NCI-H187 (cell line): ENCODE results near the gene GPC1.

Source experiments
- DNase-seq, 2 experiments: peaks; one replicate each; lab custom pipeline; 2025; lab: John Stamatoyannopoulos, UW

Gene GPC1

DNA sequence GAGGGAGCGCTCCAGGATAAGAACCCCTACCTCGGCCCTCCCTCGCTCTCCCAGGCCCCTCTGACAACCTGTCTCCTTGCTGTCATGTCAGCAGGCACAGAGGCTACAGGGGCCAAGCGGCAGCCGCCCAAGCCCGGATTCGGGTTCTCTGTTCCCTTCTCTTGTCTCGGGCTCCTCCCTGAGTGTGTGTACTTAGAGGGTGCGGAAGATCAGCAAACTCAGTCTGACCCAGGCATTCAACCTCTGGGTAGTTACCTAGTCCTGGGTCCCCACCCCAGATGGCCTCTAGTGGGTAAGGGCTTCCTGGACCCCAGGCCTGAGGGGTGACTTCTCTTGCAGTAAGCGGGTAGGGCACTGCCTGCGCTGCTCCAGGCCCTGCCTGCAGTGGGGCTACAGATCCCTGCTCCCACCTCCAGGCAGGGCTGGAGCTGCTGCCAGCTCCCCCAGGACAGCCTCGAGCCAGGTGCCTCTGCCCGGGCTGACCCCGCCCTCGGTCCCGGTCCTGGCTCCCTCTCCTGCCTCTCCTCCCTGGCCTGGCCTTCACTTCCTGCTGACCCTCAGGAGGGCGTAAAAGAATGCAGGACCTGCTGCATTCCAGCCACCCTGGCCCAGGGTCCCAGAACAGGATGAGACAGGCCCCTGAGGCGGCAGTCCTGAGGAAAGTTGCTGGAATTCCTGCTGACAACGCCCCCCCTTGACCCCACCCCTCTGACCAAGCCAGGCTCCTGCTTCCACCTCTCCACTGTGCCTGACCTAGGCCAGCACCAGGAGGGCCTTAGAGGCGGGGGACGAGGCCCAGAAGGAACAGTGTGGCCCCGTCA, 22.0 kb downstream of the GPC1 start:
- DNase-seq: no peak

DNA sequence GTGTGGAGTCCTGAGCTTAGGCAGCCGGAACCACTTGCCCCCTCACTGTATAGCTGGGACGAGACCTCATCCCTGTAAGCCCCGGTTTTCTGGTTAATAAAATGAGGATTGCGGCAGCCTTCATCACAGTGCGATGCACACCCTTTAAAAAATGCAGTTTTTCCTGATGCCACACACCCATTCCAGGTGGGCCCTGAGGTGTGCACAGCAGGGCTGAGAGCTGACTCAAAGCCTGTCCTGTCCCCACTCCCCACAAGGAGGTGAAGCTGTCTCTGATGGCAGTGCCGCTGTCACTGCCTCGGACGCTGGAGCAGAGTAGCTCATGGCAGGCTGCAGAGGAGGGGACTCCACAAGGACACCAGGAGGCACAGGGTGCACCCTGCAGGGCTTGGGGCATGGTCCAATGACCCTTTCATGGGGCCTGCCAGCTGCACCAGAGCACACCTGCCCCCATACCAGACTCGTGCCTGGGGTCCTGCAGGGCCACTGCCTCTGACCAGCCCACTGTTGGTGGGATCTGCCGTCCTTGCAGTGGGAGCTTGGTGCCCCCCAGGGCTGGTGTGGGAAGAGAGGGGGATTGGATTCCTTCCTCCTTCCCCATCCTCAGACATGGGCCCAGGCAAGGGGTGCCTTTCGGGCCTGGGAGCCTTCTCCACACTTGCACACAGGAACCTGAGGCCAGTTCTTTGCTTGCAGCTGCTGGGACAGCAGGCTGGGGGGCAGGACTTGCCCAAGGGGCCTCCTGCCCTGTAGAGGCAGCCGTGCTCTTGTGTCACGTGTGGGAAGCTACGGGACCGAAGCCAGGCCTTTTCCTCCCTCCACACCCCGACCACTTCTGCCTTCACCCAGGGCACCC, 22.8 kb downstream of the GPC1 start:
- no peak for DNase-seq

DNA sequence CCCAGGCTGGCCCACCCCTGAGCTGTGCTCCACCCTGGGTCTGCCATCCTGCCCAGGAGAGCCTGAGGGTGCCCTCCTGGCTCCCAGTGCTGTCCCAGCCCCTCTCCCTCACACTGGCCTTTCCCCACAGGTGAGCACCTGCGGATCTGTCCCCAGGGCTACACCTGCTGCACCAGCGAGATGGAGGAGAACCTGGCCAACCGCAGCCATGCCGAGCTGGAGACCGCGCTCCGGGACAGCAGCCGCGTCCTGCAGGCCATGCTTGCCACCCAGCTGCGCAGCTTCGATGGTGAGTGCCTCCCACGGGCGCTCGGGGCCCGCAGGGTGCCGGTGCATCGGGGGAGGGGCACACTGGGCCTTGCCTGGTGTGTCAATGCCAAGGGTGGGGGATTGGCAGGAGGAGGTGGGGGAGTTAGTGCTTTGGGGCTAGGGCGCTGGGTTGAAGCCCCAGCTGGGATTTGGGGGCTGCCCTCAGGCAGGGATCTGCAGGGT, 23.5 kb downstream of the GPC1 start:
- no peak for DNase-seq

DNA sequence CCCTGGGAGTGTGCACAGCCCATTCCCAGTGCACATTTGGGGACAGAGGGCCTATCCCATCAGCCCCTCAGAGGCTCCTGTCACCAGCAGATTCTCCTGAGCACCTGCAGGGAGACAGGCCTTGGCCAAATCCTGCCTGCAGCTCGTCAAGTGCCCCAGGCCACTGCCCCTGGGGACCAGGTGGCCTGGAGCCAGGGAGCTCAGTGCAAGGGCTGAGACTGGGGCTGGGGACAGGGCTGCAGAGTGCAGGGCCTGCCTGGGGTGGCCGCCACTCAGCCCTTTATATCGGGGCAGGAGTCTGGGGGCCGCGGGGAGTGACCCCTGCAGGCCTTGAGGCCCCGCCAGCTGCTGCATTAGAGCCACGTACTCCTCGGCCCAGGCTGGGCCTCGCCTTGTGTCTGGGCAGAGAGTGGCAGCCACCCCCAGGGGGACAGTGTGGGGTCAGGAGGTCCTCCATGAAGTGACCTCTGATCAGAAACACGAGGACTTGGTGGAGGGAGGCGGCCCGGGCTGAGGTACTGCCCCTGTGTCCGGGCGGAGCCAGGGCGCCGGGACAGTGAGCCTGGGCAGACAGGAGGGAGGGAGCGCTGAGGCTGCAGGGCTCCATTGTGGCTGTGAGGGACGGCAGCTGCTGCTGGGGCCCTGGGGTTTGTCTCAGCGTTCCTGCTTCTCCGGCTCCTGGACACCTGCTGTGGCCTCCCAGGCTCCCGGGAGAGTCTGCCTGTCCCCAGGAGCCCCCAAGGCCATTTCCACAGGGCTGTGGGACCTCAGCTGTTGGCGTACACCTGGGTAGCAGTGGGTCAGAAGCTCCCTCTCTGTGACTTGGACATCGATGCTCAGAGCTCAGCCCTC, 24.2 kb downstream of the GPC1 start:
- DNase-seq: no peak

DNA sequence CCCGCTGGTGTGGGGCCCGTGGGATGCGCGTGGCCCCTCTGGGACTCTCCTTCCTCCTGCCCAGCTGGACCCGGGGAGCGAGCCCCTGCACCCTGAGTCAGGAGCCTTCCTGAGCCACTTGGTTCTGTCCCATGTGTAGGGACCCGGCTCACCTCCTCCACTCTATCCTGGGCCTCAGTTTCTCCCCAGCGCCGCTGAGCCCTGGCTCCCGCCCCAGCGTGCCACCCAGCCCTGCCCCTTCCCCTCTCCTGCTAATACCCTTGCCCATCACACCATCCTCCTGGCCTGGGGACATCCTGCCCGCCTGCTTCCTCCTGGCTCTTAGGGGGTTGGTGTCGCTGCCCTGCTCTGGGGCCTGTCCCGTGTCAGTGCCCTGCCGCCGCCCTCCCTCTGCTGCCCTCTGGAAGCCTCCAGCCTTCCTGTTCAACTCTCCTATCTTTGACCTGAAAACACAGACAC, 24.8 kb downstream of the GPC1 start:
- DNase-seq: no peak

DNA sequence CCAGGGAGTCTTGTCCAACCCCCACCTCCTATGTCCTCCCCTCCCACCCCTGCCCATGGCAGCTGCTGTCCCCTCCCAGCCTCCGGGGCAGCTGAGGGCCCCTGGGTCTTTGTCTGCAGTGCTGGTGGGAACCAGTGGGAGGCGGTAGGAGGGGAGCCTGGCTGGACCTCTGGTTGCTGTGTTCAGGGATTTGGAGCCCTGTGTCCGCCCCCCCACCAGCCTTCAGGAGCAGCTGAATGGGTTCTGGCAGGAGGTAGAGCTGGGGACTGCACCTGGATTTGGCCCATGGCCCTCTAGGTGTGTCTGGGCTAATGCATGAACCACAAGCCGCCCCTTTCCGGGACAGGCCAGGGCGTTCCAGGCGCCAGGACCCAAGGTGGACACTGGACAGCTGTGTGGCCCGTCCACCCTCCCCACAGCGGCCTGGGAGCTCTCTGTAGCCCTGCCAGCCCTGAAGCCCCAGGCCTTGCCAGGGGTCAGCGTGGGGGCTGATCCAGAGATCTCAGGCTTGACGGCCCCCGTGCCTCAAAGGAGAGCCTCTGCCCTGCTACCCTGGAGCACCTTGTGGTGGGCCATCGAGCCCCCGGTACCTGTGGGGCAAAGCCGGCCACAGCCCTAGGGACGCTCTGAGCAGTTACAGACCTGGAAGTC, 25.4 kb downstream of the GPC1 start:
- no peak for DNase-seq

DNA sequence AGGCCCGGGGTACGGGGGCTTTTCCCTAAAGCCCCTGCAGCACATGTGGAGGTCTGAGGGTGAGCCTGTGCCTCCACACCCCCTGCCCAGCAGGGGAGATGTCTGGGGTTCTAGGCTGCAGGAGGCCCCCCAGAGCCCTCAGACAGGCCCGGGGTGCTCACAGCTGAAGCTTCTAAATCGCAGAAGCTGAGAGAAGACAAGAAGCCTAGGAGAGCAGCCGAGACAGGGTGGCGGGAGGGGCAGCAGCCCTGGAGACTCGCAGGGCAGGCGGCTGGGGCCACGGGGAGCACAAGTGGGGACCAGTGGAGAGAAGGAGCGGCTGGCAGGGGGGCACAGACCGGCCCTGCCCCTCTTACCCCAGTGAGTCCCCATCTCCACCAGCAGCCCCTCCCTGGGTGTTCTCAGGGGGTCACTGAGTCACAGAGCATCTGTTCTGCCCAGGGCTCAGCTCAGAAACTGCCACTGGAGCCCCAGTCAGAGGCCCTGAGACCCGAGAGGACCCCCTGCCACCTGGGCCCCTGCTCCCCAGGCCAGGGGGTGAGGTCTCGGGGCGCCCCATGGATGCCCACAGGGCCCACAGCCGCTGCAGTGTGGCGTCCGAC, 26.1 kb downstream of the GPC1 start:
- DNase-seq: no peak

DNA sequence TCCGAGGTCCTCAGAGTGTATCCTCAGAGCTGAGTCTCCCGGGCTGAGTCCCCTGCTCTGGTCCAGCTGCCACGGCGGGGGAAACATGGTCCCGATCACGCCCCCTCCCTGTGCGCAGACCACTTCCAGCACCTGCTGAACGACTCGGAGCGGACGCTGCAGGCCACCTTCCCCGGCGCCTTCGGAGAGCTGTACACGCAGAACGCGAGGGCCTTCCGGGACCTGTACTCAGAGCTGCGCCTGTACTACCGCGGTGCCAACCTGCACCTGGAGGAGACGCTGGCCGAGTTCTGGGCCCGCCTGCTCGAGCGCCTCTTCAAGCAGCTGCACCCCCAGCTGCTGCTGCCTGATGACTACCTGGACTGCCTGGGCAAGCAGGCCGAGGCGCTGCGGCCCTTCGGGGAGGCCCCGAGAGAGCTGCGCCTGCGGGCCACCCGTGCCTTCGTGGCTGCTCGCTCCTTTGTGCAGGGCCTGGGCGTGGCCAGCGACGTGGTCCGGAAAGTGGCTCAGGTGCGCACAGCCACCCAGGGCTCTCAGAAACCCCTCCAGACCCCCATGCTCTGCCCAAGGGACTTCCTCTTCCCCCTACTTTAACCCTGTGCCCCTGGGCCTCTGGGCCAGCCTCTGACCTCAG, 26.7 kb downstream of the GPC1 start:
- DNase-seq: no peak

DNA sequence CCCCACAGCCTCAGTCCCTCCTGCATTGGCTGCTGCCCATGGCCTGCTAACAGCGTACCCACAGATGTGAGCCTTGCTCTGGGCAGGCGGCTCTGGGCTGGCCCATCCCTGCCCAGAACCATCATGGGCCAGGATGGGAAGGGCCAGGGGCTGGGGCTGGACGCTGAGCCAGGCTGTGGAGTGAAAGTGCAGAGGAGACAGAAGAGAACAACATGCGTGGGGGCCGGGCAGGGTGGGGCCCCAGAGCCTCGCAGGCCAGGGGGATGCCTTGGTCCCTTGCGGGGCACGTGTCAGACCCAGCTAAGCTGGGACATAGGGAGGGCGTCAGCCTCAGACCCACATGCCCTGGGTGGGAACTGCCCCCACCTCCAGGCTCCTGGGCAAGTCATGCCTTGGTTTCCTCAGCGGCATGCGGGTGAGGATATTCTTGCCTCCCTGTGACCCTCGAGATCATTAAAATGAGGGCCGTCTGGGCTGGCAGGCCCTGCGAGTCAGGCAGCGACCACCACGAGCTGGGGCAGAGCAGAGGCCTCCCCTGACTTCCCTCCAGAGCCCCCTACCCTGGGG, 27.3 kb downstream of the GPC1 start:
- DNase-seq: no peak

DNA sequence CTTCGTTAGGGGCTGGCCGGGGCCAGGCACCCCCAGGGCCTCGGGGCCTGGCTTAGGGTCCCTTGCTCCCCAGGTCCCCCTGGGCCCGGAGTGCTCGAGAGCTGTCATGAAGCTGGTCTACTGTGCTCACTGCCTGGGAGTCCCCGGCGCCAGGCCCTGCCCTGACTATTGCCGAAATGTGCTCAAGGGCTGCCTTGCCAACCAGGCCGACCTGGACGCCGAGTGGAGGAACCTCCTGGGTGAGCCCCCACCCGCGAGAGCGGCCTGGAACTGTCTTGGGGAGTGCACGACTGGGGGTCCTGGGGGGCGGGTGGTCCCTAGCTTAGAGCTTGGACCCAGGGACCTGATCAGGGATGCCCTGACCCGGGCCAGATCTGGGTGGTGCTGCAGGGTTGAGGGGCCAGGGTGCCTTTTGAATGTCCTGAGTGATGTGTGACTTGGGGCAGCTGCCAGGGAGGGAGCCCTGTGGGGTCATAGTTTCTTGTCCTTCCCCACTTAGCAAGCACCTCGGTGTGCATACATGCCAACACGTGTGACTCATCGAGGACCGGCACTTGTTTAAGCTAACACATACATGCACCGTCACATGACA, 27.9 kb downstream of the GPC1 start:
- no peak for DNase-seq

DNA sequence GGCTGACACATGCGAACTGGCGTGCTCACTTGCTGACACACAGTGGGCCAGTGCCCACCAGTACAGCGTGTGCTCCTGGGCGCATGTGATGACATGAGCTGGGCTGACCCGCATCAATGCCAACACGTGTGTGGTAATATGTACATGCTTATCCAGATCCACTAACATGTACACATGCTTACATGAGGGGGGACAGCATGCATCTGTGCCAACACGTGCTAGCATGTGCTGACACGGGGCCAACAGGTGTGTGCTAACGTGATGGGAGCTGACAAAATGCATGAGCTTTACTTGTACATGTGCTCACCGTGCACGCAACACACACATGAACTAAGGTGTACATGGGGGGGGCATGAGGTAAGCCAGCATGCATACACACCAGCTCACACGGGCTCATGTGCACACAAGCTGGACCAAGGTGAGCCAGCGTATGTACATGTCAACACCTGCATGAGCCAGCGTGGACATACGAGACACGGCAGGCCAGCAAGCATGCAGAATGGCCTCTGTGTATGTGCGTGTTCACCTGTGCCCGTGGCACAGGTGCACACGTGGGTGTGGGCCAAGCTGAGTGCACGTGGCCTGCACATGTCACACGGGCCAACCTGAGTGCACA, 28.5 kb downstream of the GPC1 start:
- no peak for DNase-seq

DNA sequence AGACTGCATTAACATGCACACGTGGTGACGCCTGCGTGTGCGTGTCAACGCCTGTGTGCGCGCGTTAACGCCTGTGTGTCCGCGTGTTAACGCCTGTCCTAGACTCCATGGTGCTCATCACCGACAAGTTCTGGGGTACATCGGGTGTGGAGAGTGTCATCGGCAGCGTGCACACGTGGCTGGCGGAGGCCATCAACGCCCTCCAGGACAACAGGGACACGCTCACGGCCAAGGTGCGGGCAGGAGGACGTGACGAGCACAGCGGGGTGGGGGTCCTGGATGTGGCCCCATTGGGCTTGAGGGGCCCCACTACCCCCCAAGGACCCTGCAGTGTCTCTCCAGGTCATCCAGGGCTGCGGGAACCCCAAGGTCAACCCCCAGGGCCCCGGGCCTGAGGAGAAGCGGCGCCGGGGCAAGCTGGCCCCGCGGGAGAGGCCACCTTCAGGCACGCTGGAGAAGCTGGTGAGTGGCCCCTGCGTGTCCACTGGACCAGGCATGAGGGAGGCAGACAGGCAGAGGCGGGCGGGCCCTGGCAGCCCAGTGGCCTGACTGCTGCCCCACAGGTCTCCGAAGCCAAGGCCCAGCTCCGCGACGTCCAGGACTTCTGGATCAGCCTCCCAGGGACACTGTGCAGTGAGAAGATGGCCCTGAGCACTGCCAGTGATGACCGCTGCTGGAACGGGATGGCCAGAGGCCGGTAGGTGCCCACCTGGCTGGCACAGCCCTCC, 29.2 kb downstream of the GPC1 start:
- no peak for DNase-seq

DNA sequence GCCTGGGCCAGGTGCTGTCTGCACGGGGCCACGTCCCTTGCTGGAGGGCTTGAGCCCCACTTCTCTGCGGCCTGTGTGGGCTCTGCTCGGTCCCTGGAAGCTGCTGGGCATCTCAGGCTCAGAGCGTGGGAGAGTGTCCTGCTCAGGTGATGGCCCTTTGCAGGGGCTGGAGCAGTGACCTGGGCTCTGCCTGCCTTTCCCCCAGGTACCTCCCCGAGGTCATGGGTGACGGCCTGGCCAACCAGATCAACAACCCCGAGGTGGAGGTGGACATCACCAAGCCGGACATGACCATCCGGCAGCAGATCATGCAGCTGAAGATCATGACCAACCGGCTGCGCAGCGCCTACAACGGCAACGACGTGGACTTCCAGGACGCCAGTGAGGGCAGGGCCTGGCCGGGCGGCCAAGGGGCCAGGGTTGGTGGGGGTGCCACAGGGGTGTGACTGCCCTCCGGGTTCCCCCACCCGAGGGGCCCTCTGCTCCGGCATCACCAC, 29.9 kb downstream of the GPC1 start:
- DNase-seq: no peak

DNA sequence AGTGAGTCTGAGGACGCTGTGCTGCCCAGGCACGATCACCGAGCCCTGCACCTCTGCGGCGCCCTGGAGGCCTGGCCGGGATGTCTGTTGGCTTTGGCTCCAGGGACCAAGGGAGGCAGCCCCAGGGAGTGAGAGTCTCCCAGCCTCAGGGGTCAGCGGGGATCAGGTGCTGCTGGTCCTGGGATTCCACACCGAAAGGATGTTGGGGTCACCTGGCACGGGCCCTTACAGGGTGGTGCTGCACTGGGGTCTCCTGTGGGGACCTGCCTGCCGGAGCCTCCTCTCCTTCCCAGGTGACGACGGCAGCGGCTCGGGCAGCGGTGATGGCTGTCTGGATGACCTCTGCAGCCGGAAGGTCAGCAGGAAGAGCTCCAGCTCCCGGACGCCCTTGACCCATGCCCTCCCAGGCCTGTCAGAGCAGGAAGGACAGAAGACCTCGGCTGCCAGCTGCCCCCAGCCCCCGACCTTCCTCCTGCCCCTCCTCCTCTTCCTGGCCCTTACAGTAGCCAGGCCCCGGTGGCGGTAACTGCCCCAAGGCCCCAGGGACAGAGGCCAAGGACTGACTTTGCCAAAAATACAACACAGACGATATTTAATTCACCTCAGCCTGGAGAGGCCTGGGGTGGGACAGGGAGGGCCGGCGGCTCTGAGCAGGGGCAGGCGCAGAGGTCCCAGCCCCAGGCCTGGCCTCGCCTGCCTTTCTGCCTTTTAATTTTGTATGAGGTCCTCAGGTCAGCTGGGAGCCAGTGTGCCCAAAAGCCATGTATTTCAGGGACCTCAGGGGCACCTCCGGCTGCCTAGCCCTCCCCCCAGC, 30.5 kb downstream of the GPC1 start:
- no peak for DNase-seq

DNA sequence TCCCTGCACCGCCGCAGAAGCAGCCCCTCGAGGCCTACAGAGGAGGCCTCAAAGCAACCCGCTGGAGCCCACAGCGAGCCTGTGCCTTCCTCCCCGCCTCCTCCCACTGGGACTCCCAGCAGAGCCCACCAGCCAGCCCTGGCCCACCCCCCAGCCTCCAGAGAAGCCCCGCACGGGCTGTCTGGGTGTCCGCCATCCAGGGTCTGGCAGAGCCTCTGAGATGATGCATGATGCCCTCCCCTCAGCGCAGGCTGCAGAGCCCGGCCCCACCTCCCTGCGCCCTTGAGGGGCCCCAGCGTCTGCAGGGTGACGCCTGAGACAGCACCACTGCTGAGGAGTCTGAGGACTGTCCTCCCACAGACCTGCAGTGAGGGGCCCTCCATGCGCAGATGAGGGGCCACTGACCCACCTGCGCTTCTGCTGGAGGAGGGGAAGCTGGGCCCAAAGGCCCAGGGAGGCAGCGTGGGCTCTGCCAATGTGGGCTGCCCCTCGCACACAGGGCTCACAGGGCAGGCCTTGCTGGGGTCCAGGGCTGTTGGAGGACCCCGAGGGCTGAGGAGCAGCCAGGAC, 31.2 kb downstream of the GPC1 start:
- no peak for DNase-seq

DNA sequence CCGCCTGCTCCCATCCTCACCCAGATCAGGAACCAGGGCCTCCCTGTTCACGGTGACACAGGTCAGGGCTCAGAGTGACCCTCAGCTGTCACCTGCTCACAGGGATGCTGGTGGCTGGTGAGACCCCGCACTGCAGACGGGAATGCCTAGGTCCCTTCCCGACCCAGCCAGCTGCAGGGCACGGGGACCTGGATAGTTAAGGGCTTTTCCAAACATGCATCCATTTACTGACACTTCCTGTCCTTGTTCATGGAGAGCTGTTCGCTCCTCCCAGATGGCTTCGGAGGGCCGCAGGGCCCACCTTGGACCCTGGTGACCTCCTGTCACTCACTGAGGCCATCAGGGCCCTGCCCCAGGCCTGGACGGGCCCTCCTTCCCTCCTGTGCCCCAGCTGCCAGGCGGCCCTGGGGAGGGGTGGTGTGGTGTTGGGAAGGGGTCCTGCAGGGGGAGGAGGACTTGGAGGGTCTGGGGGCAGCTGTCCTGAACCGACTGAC, 31.7 kb downstream of the GPC1 start:
- no peak for DNase-seq

DNA sequence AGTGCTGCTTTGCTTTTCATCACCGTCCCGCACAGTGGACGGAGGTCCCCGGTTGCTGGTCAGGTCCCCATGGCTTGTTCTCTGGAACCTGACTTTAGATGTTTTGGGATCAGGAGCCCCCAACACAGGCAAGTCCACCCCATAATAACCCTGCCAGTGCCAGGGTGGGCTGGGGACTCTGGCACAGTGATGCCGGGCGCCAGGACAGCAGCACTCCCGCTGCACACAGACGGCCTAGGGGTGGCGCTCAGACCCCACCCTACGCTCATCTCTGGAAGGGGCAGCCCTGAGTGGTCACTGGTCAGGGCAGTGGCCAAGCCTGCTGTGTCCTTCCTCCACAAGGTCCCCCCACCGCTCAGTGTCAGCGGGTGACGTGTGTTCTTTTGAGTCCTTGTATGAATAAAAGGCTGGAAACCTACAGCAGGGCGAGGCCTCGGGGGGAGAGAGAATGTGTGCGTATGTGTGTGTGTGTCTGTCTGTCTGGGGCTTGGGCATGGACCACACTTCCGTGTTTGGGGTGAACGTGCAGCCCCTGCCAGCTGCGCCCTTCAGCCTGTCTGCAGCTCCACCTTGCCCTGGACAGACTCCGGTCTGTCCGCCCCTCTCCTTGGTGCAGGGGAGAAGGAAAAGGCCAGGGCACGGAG, 32.3 kb downstream of the GPC1 start:
- DNase-seq: no peak
